Sigmoid colon (tissue), 7 donors: ENCODE measurements around the gene FN3KRP. TPM values are rescaled to one million over a fixed set of nuclear protein-coding genes. Genes with fewer than 3 reads are reported as not detected.
"Not testable (repeated sequence)": the region's sequence is repeated elsewhere in the genome, so short reads cannot be mapped to it uniquely, and the experiment has no call there.

Experiments
- DNase-seq: peaks from one replicate; pipeline ENCODE4 v3.0.0-alpha.2; 2019
- H3K27ac ChIP-seq, 4 donors: fragments of 200-600 bp; sonication (generic); one replicate each; pipeline ENCODE4 v1.5.1; 2016 to 2019; ENCODE audit warnings: mild to moderate bottlenecking in 1 of 4
- H3K27me3 ChIP-seq, 3 donors: fragments of 200-600 bp; sonication (generic); one replicate each; pipeline ENCODE4 v1.5.1; 2019; ENCODE audit warnings: mild to moderate bottlenecking in 1 of 3
- H3K36me3 ChIP-seq, 4 donors: fragments of 200-600 bp; sonication (generic); one replicate each; pipeline ENCODE4 v1.5.1; 2016 to 2019
- H3K4me1 ChIP-seq, 4 donors: fragments of 200-600 bp; sonication (generic); one replicate each; pipeline ENCODE4 v1.5.1; 2017 to 2019
- H3K4me3 ChIP-seq, 4 donors: fragments of 200-600 bp; sonication (generic); one replicate each; pipeline ENCODE4 v1.5.1; 2017 to 2019; ENCODE audit warnings: mild to moderate bottlenecking in 2 of 4, moderate library complexity in 1 of 4
- H3K9me3 ChIP-seq, 4 donors: fragments of 200-600 bp in 3 of 4; sonication (generic) in 3 of 4; one replicate each; pipeline versions ENCODE4 v1.5.1 to v1.6.1; 2013 to 2019
- EP300 ChIP-seq, 4 donors: sonication (generic); formaldehyde crosslinking; IDR thresholded peaks; one replicate each; pipeline ENCODE4 v1.6.1; 2017; ENCODE audit warnings: antibody characterized with exemption in 4 of 4
- POLR2A ChIP-seq, 2 donors: fragments of 450-650 bp; IDR thresholded peaks; one replicate each; pipeline ENCODE4 v1.6.1; 2016; ENCODE audit warnings: antibody characterized with exemption in 2 of 2, mild to moderate bottlenecking in 2 of 2, moderate library complexity in 2 of 2
- POLR2AphosphoS5 ChIP-seq, 4 donors: sonication (generic); formaldehyde crosslinking; IDR thresholded peaks; one replicate each; pipeline ENCODE4 v1.6.1; 2017; ENCODE audit warnings: antibody characterized with exemption in 4 of 4
- WGBS, 2 donors: extraction: QIAGEN DNeasy Blood & Tissue Kit; methylation state at CpG; one replicate each; pipeline ENCODE4 v1.1.7; 2013; 5-methylcytosine and 5-hydroxymethylcytosine counted together
- intact Hi-C: fragments of 100-400 bp; cut with DNase I; formaldehyde crosslinking; loops from one replicate; pipeline ENCODE4 v1.15.1; 2023
- polyA plus RNA-seq, 3 donors: library from polyadenylated mRNA; stranded (reverse); fragments of 200-250 nt; gene quantifications; one replicate each; pipeline ENCODE4 v1.2.3, GENCODE V29; 2013
- total RNA-seq, 4 donors: library from RNA; depleted of rRNA; stranded (reverse); fragments of >200 nt; gene quantifications; one replicate each; pipeline ENCODE4 v1.1.0, GENCODE V29; 2016
- TF ChIP-seq, protein P1 (sequence below), 4 experiments: fragments of 450-650 bp in 3 of 4; fragments of 200-600 bp in 1 of 4; IDR thresholded peaks; one replicate each; pipeline ENCODE4 v1.5.1; 2016 to 2019; ENCODE audit warnings: antibody characterized with exemption in 4 of 4, mild to moderate bottlenecking in 3 of 4, moderate library complexity in 2 of 4
- donor health status: healthy with polysubstance abuse.
- donor health status: Bipolar disorder and iron deficiency.
- donor health status: healthy.

The FN3KRP gene
- total and polyA plus RNA-seq, 7 donors = 8.1 to 36.1 (median 18.0) TPM

DNA sequence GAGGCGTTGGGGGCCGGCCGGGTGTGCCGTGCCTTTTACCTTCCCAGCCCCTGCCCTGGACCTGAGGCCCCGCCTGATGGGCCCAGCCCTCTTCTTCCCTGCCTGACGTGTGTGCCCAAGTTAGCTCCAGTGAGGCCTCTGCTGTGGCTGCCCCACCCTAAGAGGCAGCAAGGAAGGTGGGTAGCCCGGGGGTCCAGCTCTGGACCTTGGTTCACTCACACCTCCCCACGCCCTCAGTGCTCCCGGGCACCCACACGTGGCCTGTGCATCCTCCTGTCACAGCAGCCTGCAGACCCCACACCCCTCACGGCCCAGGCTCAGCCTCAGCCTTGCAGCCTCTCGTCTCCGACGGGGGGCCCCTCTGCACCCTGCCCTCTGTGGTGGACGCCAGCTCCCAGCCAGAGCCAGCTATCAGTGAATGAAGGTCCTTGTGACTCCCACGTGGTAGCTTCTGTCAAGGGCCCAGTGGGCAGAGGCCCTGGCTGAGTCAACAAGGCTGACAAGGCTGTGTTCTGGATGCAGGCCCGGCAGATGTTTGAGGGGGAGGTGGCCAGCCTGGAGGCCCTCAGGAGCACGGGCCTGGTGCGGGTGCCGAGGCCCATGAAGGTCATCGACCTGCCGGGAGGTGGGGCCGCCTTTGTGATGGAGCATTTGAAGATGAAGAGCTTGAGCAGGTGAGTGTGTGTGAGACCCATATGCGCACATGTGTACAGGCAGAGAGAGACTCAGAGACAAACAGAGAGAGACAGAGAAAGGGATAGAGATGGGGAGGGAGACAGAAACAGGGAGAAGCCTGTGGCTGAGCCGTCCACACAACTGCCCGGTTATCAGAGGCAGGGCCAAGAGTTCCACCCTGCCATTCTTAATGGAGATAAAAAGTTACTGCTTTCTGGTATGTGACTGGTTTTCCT, 21.7 kb downstream of the FN3KRP start:
- Histone ChIP-seq H3K27me3 (no peaks in the 10 kb centered on the region), H3K4me3 (no peak overlapping the region), H3K9me3 (no peaks in the 10 kb centered on the region), H3K36me3 (peaks cover 16 to 49% (median 31%) of the 10 kb centered on the region in 4 donors), H3K4me1 (peaks cover 0 to 22% (median 17%) of the 10 kb centered on the region in 4 donors), H3K27ac (no peak overlapping the region)
- 76 to 85% methylated on average over 26 of the region's 26 CpGs for WGBS, 2 donors
- TF ChIP-seq POLR2AphosphoS5 (IDR thresholded peaks at IDR 0.05) (no peak), EP300 (IDR thresholded peaks at IDR 0.05) (no peak), POLR2A (IDR thresholded peaks at IDR 0.05) (no peak)
- TF ChIP-seq, protein P1, sequence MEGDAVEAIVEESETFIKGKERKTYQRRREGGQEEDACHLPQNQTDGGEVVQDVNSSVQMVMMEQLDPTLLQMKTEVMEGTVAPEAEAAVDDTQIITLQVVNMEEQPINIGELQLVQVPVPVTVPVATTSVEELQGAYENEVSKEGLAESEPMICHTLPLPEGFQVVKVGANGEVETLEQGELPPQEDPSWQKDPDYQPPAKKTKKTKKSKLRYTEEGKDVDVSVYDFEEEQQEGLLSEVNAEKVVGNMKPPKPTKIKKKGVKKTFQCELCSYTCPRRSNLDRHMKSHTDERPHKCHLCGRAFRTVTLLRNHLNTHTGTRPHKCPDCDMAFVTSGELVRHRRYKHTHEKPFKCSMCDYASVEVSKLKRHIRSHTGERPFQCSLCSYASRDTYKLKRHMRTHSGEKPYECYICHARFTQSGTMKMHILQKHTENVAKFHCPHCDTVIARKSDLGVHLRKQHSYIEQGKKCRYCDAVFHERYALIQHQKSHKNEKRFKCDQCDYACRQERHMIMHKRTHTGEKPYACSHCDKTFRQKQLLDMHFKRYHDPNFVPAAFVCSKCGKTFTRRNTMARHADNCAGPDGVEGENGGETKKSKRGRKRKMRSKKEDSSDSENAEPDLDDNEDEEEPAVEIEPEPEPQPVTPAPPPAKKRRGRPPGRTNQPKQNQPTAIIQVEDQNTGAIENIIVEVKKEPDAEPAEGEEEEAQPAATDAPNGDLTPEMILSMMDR (IDR thresholded peaks at IDR 0.05) = no peak
- DNase-seq = no peak
- intact Hi-C loops = no loop called here

DNA sequence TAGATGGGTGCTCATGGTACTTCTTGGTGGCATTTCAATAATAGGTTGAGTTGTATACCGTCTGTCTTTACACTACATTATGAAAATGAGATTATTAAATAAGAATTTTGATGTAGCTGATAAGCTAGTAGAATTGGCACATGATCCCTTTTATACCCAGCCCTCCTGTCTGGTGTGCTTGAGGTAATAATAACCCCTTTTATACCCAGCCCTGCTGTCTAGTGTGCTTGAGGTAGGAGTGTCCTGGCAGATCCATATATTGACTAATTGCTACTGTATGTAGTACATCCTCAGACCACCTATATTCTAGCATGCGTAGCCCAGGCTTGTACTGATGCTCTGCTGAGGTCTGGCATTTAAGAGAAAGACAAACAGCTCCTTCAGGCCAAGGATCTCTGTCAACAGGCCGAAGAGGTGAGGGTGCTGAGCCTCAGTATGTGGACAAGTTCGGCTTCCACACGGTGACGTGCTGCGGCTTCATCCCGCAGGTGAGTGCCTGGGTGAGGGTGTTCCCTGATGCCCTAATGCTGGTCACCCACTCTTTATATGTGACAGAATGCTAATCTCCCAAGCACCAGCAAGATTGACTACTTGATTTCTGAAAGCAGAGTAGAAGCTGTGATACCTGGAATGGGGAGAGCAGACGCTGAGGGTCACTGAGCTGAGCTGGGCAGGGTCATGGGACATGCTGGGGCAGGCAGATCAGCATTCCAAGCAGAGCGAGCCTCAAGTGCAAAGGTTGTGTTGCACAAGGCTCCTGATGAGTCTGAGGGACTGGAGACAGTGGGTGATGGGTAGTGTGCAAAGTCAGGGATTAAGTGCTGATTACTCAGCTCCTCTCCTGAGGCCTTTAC, 24.6 kb downstream of the FN3KRP start:
- Histone ChIP-seq H3K27me3 (no peaks in the 10 kb centered on the region), H3K9me3 (no peaks in the 10 kb centered on the region), H3K36me3 (peaks cover 16 to 57% (median 33%) of the 10 kb centered on the region in 4 donors), H3K4me3 (no peak overlapping the region), H3K27ac (no peak overlapping the region), H3K4me1 (peaks cover 0 to 10% (median 6%) of the 10 kb centered on the region in 4 donors)
- WGBS, 2 donors = 97 to 98% methylated on average over 10 of the region's 10 CpGs
- no peak for DNase-seq
- intact Hi-C loops = no loop called here
- TF ChIP-seq EP300 (IDR thresholded peaks at IDR 0.05) (no peak), POLR2AphosphoS5 (IDR thresholded peaks at IDR 0.05) (no peak), POLR2A (IDR thresholded peaks at IDR 0.05) (no peak)
- TF ChIP-seq, protein P1 (IDR thresholded peaks at IDR 0.05) = no peak

DNA sequence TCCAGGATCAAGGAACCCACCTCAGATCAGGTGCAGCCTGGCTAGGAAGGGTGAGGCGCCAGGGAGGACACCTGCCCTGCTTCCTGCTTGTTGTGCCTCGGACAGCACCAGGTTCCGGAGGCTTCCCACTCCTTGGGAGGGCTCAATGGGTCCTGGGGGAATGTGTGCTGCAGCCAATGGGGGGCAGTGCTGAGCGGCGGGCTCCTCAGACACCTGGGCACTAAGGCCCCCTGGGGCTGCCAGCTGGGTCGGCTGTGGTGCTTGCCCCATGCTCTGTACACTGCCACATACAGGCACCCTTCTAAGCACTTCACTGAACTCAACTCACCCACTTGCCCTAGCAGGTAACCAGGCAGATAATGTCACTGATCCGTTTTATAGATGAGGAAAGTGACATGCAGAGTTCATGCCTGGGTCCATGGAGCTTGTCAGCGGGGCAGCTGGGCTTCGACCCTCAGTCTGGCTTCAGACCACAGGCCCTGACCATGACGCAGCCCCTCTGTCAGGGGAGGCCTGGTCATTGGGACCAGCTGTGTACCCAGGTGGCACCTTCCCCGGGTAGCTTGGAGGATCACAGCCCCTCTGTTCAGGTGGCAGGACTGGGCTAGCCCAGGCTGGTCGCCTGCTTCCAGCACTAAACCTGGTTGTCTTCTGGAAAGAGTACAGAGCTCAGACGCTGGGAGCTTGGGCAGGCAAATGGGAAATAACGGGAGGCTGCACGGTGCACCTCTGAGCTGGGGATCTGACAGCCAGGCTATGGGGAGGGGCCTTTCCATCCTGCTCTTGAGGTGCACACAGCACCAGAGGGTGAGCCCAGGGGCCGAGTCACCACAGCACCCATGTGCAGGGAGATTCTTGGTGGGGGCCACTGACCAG, 27.1 kb downstream of the FN3KRP start:
- H3K27ac ChIP-seq = no peak overlapping the region
- H3K9me3 ChIP-seq = peaks cover 0 to 3% (median 0%) of the 10 kb centered on the region in 4 donors
- no peak for DNase-seq
- H3K4me1 ChIP-seq = no peaks in the 10 kb centered on the region
- H3K27me3 ChIP-seq = no peaks in the 10 kb centered on the region
- TF ChIP-seq POLR2A (IDR thresholded peaks at IDR 0.05) (no peak), EP300 (IDR thresholded peaks at IDR 0.05) (no peak)
- H3K36me3 ChIP-seq = peaks cover 16 to 49% (median 33%) of the 10 kb centered on the region in 4 donors
- intact Hi-C loops = no loop called here
- 93 to 94% methylated on average over 16 of the region's 16 CpGs for WGBS, 2 donors
- no peak overlapping the region for H3K4me3 ChIP-seq

DNA sequence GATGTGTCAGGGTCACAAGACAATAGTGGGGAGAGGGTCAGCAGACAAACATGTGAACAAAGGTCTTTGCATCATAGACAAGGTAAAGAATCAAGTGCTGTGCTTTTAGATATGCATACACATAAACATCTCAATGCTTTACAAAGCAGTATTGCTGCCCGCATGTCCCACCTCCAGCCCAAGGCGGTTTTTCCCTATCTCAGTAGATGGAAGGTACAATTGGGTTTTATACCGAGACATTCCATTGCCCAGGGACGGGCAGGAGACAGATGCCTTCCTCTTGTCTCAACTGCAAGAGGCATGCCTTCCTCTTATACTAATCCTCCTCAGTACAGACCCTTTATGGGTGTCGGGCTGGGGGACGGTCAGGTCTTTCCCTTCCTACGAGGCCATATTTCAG, 28.2 kb downstream of the FN3KRP start:
- DNase-seq, H3K27me3 ChIP-seq, H3K27ac ChIP-seq, H3K9me3 ChIP-seq, H3K4me3 ChIP-seq, H3K4me1 ChIP-seq, intact Hi-C loops: not testable (repeated sequence)
- 84% methylated on average over 7 of the region's 7 CpGs for WGBS, 2 donors
- peaks cover 15 to 46% (median 30%) of the 10 kb centered on the region in 4 donors for H3K36me3 ChIP-seq

DNA sequence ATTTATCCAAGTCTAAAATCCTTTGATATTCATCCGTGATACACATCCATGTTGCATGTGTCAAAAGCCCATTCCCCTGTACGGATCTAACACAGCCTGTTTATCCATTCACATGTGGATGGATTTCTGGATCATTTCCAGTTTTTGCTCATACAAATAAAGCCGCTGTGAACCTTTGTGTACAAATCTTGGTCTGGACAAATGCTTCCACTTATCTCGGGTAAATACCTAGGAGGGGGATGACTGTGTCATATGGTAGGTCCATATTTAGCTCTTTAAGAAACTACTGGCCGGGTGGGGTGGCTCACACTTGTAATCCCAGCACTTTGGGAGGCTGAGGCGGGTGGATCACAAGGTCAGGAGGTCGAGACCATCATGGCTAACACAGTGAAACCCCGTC, 29.0 kb downstream of the FN3KRP start:
- Histone ChIP-seq H3K4me3 (no peak overlapping the region), H3K27ac (no peak overlapping the region), H3K4me1 (no peaks in the 10 kb centered on the region), H3K36me3 (peaks cover 9 to 38% (median 25%) of the 10 kb centered on the region in 4 donors), H3K27me3 (no peaks in the 10 kb centered on the region), H3K9me3 (peaks cover 0 to 3% (median 0%) of the 10 kb centered on the region in 4 donors)
- no peak for DNase-seq
- no peak for TF ChIP-seq POLR2A (IDR thresholded peaks at IDR 0.05)
- TF ChIP-seq, protein P1 (IDR thresholded peaks at IDR 0.05) = no peak
- TF ChIP-seq POLR2AphosphoS5 (IDR thresholded peaks at IDR 0.05) = no peak
- TF ChIP-seq EP300 (IDR thresholded peaks at IDR 0.05) = no peak
- intact Hi-C loops = no loop called here
- WGBS, 2 donors = 81 to 86% methylated on average over 8 of the region's 8 CpGs
